ENCODE results near the gene MMP15.
"Not testable (repeated sequence)": the region's sequence is repeated elsewhere in the genome, so short reads cannot be mapped to it uniquely, and the experiment has no call there.

MMP15 gene

DNA sequence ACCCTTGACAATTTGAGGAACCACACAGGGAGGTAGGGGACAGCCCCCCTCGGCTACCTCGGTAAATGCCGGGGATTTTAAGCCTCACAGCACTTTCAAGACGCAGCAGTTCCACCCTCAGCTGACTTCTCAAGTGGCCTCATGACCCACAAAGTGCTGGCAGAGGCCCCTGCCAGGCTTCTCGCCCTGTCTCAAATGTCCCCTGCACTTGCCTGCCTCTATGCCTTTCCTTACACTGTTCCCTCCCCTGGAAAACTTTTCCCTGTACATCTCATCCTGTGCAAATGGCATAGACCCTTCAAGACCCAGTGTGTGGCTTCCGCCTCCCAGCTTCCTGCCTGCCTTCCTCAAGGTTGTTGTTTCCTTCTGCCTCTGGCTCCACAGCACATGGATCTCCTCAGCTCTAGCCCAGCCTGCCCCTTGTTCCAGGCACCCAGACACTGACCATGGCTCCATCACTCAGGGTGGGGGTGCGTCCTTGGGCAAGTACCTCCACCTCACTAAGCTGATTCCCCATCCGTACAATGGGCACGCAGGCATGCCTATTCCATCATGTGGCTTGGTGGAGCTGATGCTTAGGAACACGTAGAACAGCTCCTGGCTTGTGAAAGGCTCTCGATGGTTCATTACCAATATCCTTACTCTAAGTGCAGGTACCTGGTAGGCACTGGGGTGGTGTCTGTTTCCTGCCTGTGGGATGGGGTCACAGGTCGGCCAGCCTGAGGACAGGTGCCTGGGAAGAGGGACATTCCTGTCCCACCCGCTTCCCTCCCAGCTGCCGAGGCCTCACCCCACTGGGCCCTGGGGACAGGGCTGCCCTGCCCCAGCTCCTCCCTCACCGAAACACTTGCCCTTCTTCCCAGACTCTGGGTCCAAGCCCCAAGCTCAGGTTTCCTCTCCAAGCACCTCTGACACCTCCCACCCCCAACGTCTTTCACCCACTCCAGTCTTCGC is 24.0 kb downstream of the MMP15 start:
- DNase-seq = no peak

DNA sequence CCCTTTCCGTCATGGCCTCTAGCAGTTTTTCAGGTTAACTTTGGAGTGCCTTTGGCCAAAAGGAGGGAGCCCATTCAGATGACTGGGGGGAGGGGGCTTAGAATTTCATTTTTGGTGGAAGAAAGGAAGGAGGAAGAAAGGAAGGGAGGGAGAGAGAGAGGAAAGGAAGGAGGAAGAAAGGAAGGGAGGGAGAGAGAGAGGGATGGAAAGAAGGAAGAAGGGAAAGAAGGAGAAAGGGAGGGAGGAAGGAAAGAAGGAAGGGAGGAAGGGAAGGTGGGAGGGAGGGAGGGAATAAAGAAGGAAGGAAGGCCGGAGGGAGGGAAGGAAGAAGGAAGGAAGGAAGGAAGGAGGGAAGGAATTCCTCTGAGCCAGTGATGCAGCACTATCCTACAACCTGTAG is 25.7 kb downstream of the MMP15 start:
- DNase-seq = no peak

DNA sequence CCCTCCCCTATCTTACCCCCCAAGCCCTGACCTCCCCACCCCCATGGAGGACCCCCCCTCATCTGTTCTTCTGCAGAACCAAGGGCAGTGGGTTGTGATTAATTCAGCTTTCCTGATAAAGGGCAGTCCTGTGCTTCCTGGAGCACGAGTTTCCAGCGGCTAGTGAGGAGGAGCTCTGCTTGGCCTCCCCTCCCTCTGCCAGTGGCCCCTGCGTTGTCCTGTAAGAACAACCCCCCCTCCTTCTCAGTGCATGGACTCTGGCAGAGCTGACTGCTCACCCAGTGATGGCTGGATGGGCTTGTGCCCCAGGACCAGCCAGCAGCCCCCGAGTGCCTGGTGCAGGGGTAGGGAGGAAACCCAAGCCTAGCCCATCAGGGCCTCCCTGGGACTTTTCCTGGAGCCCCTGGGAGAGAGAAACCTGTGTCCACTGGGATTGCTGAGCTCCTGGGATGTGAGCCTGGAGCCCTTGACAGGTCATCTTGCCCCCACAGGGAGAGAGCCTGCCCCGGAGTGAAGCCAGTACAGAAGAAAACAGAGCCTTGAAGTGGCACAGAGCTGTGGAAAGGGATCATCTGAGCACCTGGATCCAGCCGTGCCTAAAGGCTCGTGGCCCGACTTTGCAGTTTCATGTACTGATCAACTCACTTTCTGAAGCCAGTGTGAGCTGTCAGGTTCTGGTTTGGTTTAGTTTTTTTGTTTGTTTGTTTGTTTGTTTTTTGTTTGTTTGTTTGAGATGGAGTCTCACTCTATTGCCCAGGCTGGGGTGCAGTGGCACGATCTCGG is 26.5 kb downstream of the MMP15 start:
- no peak for DNase-seq

DNA sequence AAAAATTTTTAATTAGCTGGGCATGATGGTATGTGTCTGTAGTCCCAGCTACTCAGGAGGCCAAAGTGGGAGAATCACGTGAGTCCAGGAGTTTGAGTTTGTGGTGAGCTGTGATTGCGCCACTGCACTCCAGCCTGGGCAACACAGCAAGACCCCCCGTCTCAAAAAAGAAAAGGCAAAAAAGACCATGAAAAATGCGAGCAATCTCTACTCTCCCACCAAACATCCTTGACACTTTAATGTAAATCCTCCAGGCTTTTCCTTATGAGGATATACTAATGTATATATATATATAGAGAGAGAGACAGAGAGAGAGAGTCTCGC is 28.1 kb downstream of the MMP15 start:
- DNase-seq = no peak

DNA sequence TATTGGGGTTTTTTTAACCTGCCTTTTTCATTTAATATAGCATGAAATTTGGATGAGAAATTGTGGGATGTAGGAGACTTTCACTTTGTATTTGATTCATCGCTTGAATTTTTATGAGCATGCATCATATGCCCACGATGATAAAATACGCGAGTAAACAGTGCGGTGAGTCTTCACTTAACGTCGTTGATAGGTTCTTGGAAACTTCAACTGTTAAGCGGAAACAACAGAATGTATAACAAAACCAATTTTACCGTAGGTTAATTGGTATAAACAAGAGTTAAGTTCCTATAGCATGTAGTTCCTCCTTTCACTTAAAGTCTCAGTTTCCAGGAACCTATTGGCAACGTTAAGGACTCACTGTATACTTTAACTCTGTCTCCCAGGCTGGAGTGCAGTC is 28.7 kb downstream of the MMP15 start:
- DNase-seq = peak in 1 of 4 experiments; percentile 14

DNA sequence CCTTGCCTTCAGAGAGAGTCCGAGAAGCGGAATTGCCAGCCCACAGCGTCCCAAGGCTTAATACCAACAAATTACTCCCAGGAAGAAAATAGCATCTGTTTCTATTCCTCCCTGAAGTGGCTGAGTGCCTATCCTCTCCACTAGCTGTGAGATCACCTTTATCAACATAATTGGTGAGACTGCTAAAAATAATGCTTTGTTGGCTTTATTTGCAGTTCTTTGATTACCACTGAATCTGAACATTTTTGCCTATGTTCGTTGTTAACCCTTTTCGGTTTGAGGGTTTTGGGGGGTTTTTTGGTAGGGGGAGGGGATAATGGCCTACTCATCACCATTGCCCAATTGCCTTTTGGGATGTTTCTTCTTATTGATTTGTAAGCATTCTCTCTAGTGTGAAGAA is 31.0 kb downstream of the MMP15 start:
- no peak for DNase-seq

DNA sequence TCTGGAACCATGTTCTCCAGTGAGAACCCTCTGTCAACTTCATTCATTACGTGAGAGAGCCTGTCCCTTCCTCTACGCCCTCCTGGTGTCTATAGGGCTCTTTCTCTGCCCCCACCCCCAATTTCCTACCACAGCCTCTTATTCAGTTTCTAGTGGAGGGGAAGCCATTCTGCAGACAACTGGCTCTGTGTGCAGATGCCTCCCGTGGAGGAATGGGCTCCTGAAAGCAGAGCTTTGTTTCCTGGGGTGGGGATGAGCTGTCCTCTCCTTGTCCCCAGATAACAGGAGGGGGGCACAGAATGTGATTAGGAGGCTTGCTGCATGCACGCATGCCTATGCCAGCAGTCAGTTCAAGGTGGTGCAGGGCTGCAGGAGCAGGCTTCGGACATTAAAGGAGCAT is 31.6 kb downstream of the MMP15 start:
- DNase-seq = no peak

DNA sequence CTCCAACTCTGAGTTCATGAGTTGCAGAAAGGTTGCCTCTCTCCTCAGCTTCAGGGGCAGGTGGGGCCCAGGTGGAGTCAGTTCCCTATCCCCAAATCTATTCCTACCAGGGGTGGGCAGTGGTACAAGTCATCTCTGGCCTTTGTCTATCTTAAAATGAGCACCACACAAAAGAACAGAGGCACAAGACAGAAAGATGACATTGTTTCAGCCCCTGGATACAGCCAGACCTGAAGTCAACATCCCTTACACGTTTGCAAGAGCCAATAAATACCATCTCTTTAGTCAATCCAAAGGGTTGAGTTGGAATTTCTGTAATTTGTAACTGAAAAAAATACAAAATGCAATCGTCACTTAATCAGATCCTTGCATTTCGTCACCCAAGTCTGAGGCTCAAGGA is 32.2 kb downstream of the MMP15 start:
- DNase-seq = no peak

DNA sequence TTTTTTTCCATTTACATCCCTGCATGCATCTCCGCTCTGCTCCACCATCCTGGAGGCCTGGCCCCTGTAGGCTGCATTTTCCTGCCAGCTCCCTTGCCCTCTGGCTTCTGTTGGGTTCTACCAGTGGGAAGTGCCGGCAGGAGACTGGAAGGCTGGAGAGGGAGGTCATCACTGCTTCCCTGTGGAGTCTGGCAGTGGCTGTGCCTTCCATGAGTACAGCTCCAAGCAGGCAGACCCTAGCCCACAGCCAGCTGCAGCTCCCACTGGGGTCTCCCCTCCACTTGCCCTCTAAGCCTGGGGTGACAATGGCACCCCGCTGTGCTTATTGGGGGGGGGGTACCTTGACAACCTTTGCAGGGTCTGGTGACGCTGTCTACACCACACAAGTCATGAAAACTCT is 37.3 kb downstream of the MMP15 start:
- no peak for DNase-seq

DNA sequence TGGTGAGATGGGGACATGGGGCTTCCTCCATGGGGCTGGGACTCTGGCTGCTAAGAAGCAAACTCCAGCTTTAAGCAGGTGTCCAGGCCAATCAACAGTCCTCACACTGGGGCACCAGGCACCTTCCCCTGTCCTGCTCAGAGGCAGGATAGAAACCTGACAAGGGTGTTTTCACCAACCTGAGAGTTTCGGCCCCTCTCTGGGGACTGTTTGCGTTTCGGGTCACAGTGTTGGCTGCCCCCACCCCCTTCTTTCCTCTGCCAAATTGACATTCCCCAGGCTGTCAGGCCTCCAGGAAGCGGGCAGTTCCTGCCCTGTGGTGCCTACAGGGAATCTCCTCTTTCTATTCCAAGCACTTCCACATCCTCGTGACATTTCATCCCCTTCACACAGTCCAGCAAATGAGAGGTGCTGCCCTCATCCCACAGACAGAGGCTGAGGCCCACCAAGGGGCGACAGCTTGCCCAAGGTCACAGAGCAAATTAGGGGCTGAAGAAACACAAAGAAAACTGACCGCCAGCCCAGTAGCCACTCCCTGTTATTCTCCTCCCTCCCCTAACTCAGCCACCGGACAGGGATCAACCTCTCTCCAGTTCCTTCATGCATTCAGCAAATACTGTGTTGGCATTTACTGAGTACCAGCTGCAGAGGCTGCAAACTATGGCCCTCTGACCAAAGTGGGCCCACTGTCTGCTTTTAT is 38.0 kb downstream of the MMP15 start:
- DNase-seq = no peak

DNA sequence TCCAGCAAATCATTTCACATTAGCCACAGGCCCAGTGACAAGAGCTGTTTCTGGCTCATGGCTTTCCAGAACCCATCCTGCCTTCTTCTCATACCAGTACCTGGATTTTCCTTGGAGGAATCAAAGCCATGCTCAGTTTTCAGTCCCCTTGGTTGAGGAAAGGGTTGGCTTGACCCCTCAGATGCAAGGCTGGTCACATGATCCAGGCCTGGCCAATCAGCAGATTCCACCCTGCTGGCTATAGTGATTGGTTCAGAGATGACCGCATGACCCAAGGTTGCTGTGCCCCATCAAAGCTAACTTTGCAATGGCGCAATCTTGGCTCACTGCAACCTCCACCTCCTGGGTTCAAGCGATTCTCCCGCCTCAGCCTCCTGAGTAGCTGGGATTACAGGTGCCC is 45.0 kb downstream of the MMP15 start:
- DNase-seq = no peak

DNA sequence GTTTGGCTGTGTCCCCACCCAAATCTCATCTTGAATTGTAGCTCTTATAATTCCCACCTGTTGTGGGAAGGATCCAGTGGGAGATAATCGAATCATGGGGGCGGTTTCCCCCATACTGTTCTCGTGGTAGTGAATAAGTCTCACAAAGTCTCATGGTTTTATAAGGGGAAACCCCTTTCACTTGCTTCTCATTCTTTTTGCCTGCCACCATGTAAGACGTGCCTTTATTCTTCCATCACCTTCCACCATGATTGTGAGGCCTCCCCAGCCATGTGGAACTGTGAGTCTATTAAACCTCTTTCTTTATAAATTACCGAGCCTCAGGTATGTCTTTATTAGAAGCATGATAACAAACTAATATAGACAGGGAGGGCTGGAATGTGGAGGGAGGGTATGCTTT is 46.6 kb downstream of the MMP15 start:
- DNase-seq = not testable (repeated sequence)

DNA sequence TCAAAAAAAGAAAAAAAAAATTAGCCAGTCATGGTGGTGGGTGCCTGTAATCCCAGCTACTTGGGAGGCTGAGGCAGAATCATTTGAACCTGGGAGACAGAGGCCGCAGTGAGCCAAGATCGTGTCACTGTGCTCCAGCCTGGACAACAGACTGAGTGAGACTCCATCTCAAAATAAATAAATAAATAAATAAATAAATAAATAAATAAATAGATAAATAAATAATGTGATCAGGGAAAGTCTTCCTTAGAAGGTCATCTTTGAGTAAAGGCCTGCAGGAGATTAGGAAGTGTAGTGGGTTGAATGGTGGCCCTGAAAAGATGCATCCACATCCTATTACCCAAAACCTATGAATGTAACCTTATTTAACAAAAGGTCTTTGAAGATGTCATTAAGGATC is 47.5 kb downstream of the MMP15 start:
- DNase-seq = not testable (repeated sequence)

DNA sequence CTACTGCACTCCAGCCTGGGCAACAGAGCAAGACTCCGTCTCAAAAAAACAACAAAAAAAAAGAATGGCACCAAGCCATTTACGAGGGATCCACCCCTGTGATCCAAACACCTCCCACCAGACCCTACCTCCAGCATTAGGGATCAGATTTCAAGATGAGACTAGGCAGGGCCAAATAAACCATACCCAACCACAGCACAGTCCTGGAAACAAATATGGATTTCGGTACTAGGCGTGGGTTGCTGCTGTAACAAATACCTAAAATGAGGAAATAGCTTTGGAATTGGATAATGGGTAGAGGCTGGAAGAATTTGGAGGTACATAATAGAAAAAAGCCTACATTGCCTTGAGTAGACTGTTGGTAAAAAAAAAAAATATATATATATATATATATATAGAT is 49.1 kb downstream of the MMP15 start:
- no peak for DNase-seq

DNA sequence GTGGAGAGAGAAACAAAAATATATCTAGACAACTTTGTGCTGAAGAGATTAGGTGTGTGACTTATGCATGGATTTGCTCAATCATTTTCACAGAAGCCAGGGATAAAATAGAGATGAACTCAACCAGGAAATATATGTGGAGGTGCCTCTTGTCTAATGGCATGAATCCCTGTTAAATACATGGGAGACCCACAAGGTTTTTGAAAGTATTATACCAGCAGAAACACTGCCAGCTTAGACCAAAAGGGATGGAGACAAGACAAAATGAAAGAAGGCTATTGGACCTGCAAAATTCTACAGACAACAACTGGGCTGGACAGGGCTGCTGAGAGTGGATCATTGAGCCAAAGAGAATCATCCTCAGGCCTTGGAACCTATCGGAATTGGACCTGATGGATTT is 51.0 kb downstream of the MMP15 start:
- no peak for DNase-seq

DNA sequence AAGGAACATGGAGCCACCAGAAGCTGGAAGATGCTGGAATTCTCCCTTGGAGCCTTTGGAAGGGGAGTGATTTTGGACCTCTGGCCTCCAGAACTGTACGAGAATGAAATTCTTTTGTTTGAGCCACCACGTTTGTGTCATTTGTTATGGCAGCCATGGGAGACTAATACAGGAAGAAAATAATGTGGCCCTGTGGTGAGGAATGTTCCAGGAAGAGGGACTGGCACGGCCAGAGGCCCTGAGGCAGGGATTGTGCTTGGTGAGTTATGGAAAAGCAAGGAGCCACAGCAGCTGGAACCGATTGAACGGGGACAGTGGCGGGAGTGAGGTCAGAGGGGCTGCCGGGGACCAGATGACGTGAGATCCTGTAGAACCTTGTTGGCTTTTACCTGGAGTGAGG is 52.2 kb downstream of the MMP15 start:
- DNase-seq = no peak

DNA sequence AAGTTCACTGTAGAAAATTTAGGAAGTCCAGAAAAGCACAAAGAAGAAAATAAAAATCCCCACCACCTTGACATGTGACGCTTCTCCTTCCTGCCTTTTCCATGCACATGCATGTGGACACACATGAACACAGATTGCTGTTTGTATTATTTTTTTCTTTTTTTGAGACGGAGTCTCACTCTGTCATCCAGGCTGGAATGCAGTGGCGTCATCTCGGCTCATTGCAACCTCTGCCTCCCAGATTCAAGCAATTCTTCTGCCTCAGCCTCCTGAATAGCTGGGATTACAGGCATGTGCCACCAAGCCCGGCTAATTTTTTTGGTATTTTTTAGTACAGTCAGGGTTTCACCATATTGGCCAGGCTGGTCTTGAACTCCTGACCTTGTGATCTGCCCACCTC is 55.1 kb downstream of the MMP15 start:
- not testable (repeated sequence) for DNase-seq

DNA sequence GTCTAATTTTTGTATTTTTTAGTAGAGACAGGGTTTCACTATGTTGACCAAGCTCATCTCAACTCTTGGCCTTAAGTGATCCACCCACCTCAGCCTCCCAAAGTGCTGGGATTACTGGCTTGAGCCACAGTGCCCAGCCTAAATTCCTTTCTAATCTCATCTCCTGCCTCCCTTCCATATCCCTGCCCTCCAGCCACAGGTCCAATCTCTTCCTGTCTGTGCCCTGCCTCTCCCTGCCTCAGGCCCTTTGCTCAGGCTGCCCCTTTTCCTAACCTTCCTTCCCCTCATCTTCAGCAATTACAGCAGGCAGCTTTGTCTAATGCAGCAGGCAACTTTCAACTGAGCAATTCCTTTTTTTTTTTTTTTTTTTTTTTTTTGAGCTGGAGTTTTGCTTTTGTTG is 56.8 kb downstream of the MMP15 start:
- DNase-seq = no peak

DNA sequence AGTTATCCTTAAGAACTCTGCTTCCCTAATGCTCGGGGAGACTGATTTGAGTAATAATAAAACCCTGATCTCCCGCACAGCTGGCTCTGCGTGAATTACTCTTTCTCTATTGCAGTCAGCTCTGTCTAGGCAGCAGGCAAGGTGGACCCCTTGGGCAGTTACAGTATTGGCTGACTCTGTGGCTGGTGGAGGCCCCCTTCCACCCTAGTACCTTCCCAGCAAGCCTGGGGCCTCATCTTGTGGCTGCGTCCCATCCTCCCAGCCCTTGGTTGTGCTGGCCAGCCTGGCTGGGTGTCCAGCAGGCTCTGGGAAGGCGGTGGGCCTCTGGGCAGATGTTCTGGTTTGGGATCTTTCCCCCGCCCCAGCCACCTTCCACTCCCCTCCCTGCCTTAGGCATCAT is 59.1 kb downstream of the MMP15 start:
- no peak for DNase-seq

DNA sequence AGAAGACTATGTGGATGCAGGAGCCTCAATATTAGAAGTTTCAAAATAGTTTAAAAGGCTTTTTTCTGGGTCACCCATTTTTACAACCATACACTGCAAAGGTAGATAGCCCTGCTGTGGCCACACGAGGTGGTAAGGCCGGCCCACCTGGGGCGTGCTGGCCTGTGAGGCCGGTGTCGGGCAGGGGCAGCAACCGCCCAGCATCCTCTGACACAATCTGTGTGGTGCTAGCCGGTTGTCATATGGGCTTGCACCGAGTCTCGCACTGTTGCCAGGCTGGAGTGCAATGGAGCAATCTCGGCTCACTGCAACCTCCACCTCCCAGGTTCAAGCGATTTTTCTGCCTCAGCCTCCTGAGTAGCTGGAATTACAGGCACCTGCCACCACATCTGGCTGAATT is 59.6 kb downstream of the MMP15 start:
- no peak for DNase-seq

DNA sequence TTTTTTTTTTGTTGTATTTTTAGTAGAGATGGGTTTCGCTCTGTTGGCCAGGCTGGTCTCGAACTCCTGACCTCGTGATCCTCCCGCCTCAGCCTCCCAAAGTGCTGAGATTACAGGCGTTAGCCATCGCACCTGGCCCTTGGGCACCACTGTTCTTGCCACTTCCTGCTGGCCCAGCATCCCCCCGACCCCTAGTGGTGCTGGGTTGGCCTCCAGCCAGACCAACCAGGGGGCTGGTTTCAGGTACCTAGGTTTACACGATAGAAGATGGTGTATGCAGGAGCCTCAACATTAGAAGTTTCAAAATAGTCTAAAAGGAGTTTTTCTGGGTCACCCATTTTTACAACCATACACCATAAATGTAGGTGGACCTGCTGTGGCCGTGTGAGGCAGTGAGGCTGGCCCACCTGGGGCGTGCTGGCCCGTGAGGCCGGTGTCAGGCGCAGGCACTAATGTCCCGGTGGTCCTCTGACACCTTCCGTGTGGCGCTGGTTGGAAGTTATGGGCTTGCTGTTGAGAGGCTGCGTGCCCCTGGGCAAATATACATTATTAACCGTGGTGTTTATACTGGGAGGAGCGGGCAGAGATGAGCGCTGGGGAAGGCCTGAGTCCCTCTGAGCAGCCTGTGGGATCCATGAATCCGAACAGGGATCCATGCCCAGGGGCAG is 60.2 kb downstream of the MMP15 start:
- no peak for DNase-seq

DNA sequence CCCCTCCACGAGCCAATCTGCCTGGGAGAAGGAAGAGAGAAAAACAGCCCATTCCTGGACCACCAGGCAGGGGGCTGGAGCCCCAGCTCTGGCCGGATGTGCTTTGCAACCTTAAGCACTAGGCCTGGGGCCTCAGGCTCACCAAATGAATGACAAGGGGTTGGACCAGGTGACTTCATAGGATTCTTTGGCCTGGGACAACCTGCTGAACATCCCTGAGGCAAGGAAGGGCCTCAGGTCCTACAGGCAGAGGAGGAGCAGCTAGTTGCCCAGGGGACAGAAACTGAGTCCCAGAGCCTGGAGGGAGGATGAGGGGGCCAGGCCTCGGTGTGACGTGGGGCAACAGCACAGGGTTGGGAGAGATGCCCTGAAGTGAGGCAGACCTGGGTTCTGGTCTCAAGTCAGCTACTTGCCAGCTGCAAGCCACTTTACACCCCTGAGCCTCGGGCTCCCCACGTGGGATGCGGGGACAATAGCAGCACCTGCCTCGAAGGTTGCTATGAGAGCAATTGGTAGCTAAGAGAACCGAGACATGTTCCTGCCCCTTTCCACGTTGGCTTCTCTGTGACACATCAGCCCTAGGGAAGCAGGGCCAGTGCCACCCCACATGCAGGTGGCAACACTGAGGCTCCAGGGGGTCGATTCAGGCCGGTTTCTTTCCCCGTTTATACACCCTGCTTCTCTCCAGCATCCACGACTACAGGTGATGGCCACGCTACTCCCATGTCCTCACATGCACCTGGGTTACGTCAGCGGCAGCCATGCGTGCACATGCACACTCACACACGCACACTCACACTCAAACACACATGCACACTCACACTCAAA is 61.0 kb downstream of the MMP15 start:
- no peak for DNase-seq

Measured in suppressor macrophage (primary cell).